ENCODE results near the gene ZSCAN5B.

GRCh38 chr19:56223481-56223880, 25.9 kb upstream of the ZSCAN5B start:
- TF ChIP-seq CTCF (IDR thresholded peaks at IDR 0.05) (no peak), POLR2A (IDR thresholded peaks at IDR 0.05) (no peak)
